RWPE1 (cell line): ENCODE data around the gene ABLIM2.

Experiments used
- CTCF ChIA-PET: fragments of 350-600 bp; sonication (Branson Sonifier 250); formaldehyde crosslinking; extraction: SDS; loops from one replicate; lab custom pipeline; 2021; lab: Yijun Ruan, JAX
- POLR2A ChIA-PET: fragments of 400-600 bp; formaldehyde crosslinking; extraction: SDS; loops from one replicate; lab custom pipeline; 2020; ENCODE audit warnings: antibody characterized with exemption; ENCODE audit not compliant: low non-redundant PET; lab: Yijun Ruan, JAX
- DNase-seq: peaks from one replicate; pipeline ENCODE4 v3.0.0; 2012; ENCODE audit warnings: low spot score
- H3K27ac ChIP-seq: fragments of 450-650 bp; 2 replicates; pipeline ENCODE4 v1.5.1; 2017
- TF ChIP-seq, protein P1 (sequence below): fragments of 450-650 bp; conservative IDR thresholded peaks from 2 replicates; pipeline ENCODE4 v1.5.1; 2017; ENCODE audit warnings: low read depth, mild to moderate bottlenecking

The ABLIM2 gene

DNA sequence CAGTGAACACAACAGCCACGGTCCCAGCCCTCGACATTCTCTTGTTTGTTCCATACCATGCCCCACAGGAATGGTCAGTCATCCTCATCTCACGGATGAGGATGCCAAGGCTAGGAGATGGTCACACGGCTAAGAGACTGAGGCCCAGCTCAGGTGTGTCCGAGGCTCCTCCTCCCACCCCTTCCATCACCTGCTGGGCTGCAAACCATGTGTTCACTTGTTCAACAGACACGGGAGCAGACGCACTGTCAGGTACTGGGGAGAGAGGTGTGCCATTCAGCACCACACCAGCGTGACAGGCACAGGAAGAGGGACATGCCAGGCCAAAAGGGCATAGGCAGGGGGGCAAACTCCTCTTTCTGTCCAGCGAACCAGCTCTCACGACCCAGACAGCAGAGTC lies 45.9 kb downstream of the ABLIM2 start:
- TF ChIP-seq, protein P1, sequence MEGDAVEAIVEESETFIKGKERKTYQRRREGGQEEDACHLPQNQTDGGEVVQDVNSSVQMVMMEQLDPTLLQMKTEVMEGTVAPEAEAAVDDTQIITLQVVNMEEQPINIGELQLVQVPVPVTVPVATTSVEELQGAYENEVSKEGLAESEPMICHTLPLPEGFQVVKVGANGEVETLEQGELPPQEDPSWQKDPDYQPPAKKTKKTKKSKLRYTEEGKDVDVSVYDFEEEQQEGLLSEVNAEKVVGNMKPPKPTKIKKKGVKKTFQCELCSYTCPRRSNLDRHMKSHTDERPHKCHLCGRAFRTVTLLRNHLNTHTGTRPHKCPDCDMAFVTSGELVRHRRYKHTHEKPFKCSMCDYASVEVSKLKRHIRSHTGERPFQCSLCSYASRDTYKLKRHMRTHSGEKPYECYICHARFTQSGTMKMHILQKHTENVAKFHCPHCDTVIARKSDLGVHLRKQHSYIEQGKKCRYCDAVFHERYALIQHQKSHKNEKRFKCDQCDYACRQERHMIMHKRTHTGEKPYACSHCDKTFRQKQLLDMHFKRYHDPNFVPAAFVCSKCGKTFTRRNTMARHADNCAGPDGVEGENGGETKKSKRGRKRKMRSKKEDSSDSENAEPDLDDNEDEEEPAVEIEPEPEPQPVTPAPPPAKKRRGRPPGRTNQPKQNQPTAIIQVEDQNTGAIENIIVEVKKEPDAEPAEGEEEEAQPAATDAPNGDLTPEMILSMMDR = no peak
- peak overlapping the region; percentile 10 for H3K27ac ChIP-seq
- ChIA-PET POLR2A (no interaction called here), CTCF (no interaction called here)
- DNase-seq = no peak

DNA sequence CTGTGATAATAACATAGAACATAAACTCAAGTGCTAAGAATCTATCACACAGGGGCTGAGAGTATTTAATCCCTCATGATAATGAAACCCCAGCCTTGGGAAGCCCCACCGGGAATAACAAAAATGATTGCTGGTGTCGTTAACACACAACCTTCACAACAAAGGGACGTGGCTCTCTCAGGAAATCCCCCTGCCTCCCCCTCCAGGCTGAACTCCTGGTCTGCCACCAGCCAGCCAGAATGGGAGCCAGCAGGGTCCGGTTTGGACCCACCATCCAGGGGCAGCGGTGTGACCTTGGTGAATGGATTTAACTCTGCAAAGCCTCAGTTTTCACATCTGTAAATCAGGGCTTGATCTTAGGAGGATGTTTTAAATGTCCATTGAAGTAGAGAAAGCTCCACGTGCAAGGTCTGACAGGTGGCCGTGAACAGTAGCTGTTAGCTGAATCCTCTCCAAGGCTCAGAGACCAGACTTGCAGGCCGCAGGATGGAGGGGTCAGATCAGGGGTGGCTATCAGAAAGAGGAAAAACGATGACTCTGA lies 46.5 kb downstream of the ABLIM2 start:
- CTCF ChIA-PET = no interaction called here
- DNase-seq = no peak
- POLR2A ChIA-PET = no interaction called here
- H3K27ac ChIP-seq = peak overlapping the region; percentile 10
- TF ChIP-seq, protein P1 = no peak

DNA sequence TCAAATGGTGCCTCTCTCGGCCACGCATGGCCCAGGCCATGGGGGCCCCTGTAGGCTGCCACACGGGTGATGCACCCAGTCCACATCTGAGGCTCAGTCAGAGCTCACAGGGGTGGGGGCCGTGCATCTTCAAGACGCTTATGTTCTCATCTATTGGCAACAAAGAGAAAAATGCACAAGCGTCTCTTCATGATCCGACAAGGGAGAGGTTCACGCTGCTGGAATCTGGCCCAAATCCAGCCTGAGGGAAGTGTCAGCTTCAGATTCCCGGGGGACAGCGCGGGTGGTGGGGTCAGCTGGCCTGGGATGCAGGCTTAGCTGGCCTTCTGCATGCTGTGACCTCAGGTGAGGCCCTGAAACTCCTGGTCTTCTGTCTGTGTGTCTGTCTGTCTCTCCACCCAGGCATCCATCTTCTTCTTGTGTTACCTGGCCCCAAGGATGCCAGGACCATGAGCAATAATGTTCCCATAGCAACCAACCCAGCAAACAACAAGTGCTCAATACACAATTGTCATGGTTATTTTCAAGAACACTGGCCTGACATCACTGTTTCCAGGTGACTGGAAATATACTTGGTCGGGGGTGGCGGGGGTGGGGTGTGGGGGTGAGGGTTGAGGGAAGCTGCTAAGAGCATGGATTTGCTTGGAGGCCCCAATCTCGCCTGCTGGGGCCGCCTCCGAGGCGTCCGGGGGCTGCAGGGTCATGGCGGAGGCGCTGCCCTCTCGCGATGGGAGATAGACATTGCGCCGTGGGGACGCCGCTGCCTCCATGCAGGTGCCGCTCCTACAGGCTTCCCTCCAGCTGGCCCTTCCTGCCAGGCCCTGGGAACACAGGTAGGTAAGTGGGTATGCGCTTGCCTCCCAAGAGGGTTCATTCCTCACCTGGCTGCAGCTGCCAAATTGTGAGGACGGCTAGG lies 48.3 kb downstream of the ABLIM2 start:
- ChIA-PET CTCF (no interaction called here), POLR2A (no interaction called here)
- TF ChIP-seq, protein P1 = no peak
- peak; percentile 69 for DNase-seq
- peak overlapping the region; percentile 39; the same call in 1 of the 2 replicates for H3K27ac ChIP-seq

DNA sequence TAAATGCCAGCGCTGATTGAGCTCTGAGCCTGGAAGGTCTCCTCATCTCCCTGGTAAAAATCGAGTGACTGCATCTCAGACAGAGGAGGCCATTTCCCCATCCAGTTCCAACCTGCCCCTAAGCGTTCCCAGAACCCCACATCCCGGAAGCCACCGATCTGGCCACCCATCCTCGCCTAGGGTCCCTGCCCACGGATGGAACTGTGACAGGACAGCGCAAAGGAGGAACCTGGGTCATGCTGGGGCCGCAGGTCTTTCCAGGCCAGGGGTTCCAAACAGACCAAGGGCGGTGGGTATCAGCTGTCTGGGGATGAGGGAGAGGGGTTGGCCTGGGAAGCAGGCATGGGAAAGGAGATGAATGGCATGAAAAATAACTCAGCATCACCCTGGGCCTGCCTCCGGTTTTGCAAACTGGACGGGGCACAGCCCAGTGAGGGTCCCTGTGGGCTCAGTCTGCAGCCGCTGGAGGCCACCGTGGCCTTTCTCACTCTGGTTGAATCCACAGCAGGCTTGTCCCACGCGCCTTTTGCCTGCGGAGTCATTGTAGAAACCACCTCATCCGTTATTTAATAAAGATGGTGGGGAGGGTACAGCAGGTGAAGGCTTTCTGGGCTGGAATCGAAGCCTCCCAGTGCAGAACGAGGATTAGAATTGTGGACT lies 49.1 kb downstream of the ABLIM2 start:
- no peak for DNase-seq
- peak overlapping the region; percentile 39; the same call in 1 of the 2 replicates for H3K27ac ChIP-seq
- ChIA-PET CTCF (no interaction called here), POLR2A (no interaction called here)
- TF ChIP-seq, protein P1 = no peak

DNA sequence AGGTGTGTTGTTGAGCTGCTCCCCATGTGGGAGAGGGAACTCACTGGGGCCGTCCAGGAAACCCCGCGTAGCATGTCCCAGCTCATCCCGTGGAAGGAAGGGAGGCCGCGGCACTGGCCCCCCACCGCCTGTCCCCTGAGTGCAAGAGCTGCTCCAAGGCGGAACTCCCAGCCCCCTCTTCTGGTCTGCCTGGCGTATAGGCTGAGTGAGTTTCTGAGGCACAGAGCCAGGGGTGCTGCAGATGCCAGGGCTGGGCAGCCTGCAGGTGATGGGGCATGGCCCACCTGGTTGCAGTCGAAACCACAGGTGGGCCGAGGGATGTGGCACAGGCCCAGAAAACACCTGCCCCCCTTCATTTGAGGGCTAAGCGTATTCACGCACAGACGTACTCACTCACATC lies 49.6 kb downstream of the ABLIM2 start:
- CTCF ChIA-PET = no interaction called here
- TF ChIP-seq, protein P1 = no peak
- H3K27ac ChIP-seq = no peak overlapping the region
- DNase-seq = no peak
- POLR2A ChIA-PET = no interaction called here

DNA sequence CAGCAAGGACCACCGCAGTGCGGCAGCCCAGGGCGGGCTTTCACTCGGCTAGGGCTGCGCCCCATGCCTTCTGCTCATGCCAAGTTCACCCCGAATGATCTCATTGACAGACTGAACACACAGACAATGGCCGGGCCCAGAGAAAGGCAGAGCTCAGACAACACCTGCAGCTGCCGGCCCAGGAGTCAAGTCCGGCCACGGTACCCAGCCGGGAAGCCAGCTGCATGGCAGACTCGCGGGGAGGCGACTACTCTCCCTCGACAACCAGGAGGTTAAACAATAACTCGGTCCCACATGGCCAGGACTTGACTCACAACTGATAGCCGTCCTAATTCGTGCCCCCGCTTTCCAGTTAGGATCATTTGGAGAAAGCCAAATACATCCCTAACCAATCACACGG lies 50.4 kb downstream of the ABLIM2 start:
- POLR2A ChIA-PET = no interaction called here
- TF ChIP-seq, protein P1 = no peak
- no peak for DNase-seq
- CTCF ChIA-PET = no interaction called here
- no peak overlapping the region for H3K27ac ChIP-seq
